Vagina (tissue), 2 donors: Measurements from ENCODE around the gene OSBPL8. TPM values are rescaled to one million over a fixed set of nuclear protein-coding genes. Genes with fewer than 3 reads are reported as not detected.
"Not testable (repeated sequence)": the region's sequence is repeated elsewhere in the genome, so short reads cannot be mapped to it uniquely, and the experiment has no call there.

Experiments
- DNase-seq, 2 donors: peaks; one replicate each; pipeline ENCODE4 v3.0.0-alpha.2; 2017; ENCODE audit errors: extremely low spot score in 2 of 2
- H3K27ac ChIP-seq: fragments of 200-600 bp; sonication (generic); one replicate; pipeline ENCODE4 v1.5.1; 2019
- H3K27me3 ChIP-seq: fragments of 200-600 bp; sonication (generic); one replicate; pipeline ENCODE4 v1.5.1; 2019
- H3K36me3 ChIP-seq, 2 donors: fragments of 200-600 bp; sonication (generic); one replicate each; pipeline ENCODE4 v1.5.1; 2017 to 2019
- H3K4me1 ChIP-seq: fragments of 200-600 bp; sonication (generic); one replicate; pipeline ENCODE4 v1.5.1; 2019
- H3K4me3 ChIP-seq, 2 donors: fragments of 200-600 bp; sonication (generic); 1 replicate in 1 of 2; 2 replicates in 1 of 2; pipeline ENCODE4 v1.5.1; 2016 to 2019
- H3K9me3 ChIP-seq: fragments of 200-600 bp; sonication (generic); one replicate; pipeline ENCODE4 v1.5.1; 2019
- POLR2A ChIP-seq, 2 donors: fragments of 450-650 bp; IDR thresholded peaks; one replicate each; pipeline ENCODE4 v1.6.1; 2017; ENCODE audit warnings: antibody characterized with exemption in 2 of 2, mild to moderate bottlenecking in 2 of 2, moderate library complexity in 2 of 2
- POLR2AphosphoS5 ChIP-seq, 2 donors: sonication (generic); formaldehyde crosslinking; IDR thresholded peaks; one replicate each; pipeline ENCODE4 v1.9.0; 2017; ENCODE audit warnings: antibody characterized with exemption in 2 of 2, mild to moderate bottlenecking in 2 of 2, low read depth in 1 of 2; ENCODE audit not compliant: insufficient read depth in 1 of 2
- intact Hi-C: fragments of 100-400 bp; cut with DNase I; formaldehyde crosslinking; loops from one replicate; pipeline ENCODE4 v1.15.1; 2023
- total RNA-seq: library from RNA; depleted of rRNA; stranded (reverse); fragments of >200 nt; gene quantifications from one replicate; pipeline ENCODE4 v1.2.3, GENCODE V29; 2016
- TF ChIP-seq, protein P1 (sequence below), 3 experiments: fragments of 450-650 bp in 2 of 3; fragments of 200-600 bp in 1 of 3; sonication (generic) in 1 of 3; IDR thresholded peaks; one replicate each; pipeline ENCODE4 v1.5.1; 2017 to 2019; ENCODE audit warnings: antibody characterized with exemption in 3 of 3, mild to moderate bottlenecking in 2 of 3, moderate library complexity in 2 of 3

Gene OSBPL8
- total RNA-seq, 1 donor from 2014 or later: 66.5 TPM

DNA sequence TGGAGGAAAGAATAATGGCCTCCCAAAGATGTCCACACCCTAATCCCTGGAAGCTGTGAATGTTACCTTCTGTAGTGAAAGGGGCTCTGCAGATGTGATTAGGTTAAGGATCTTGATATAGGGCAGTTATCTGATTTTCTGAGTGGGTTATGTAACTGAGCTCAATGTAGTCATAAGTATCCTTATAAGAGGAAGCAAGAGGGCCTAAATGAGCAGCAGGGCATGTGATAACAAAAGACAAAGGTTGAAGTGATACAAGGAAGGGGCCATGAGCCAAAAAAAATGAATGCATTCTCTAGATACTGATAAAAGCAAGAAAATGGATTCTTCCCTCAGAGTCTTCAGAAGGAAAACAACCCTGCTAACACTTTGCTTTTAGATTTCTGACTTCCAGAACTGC, 78.8 kb downstream of the OSBPL8 start:
- TF ChIP-seq, protein P1, sequence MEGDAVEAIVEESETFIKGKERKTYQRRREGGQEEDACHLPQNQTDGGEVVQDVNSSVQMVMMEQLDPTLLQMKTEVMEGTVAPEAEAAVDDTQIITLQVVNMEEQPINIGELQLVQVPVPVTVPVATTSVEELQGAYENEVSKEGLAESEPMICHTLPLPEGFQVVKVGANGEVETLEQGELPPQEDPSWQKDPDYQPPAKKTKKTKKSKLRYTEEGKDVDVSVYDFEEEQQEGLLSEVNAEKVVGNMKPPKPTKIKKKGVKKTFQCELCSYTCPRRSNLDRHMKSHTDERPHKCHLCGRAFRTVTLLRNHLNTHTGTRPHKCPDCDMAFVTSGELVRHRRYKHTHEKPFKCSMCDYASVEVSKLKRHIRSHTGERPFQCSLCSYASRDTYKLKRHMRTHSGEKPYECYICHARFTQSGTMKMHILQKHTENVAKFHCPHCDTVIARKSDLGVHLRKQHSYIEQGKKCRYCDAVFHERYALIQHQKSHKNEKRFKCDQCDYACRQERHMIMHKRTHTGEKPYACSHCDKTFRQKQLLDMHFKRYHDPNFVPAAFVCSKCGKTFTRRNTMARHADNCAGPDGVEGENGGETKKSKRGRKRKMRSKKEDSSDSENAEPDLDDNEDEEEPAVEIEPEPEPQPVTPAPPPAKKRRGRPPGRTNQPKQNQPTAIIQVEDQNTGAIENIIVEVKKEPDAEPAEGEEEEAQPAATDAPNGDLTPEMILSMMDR (IDR thresholded peaks at IDR 0.05): no peak
- TF ChIP-seq POLR2A (IDR thresholded peaks at IDR 0.05) (no peak), POLR2AphosphoS5 (IDR thresholded peaks at IDR 0.05; ENCODE audit: insufficient read depth in 1 of 2, low read depth in 1 of 2) (no peak)
- DNase-seq: no peak
- H3K27me3 ChIP-seq: no peaks in the 10 kb centered on the region

DNA sequence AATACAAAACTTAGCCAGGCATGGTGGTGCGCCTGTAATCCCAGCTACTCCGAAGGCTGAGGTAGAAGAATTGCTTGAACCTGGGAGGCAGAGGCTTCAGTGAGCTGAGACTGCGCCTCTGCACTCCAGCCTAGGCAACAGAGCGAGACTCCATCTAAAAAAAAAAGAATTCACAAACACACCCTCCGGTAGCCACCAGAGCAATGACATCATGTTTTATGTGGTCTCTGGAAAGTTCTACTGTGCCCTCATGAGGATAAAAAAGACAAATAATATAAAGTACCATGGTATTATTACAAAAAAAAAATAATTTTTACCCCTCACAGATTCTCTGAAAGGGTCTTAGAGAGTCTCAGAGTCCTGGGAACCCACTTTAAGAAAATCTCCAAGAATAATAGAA, 81.5 kb downstream of the OSBPL8 start:
- Histone ChIP-seq H3K4me3 (no peak overlapping the region), H3K27me3 (no peaks in the 10 kb centered on the region), H3K9me3 (no peaks in the 10 kb centered on the region), H3K4me1 (no peaks in the 10 kb centered on the region), H3K36me3 (no peaks in the 10 kb centered on the region), H3K27ac (no peak overlapping the region)
- TF ChIP-seq POLR2AphosphoS5 (IDR thresholded peaks at IDR 0.05; ENCODE audit: insufficient read depth in 1 of 2, low read depth in 1 of 2) (no peak), POLR2A (IDR thresholded peaks at IDR 0.05) (no peak)
- TF ChIP-seq, protein P1 (IDR thresholded peaks at IDR 0.05): no peak
- intact Hi-C loops: no loop called here
- no peak for DNase-seq

More for the DNA sequence above, 78.8 kb downstream of the OSBPL8 start:
- no peak overlapping the region for H3K4me3 ChIP-seq
- H3K4me1 ChIP-seq: no peaks in the 10 kb centered on the region
- H3K36me3 ChIP-seq: peaks cover 0 to 2% of the 10 kb centered on the region in 2 donors
- no peak overlapping the region for H3K27ac ChIP-seq
- intact Hi-C loops: no loop called here
- no peaks in the 10 kb centered on the region for H3K9me3 ChIP-seq

DNA sequence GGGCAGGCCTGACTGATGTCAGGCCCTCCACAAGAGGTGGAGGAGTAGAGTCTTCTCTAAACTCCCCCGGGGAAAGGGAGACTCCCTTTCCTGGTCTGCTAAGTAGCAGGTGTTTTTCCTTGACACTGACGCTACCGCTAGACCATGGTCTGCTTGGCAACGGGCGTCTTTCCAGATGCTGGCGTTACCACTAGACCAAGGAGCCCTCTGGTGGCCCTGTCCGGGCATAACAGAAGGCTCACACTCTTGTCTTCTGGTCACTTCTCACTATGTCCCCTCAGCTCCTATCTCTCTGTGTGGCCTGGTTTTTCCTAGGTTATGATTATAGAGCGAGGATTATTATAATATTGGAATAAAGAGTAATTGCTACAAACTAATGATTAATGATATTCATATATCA, 86.7 kb downstream of the OSBPL8 start:
- H3K4me3 ChIP-seq, H3K36me3 ChIP-seq, H3K27me3 ChIP-seq, H3K27ac ChIP-seq, H3K9me3 ChIP-seq, H3K4me1 ChIP-seq, DNase-seq: not testable (repeated sequence)
- intact Hi-C loops: loop anchor here (5.0 kb wide), 1 partner anchor 1796 kb away; no protein-coding TSS in a partner anchor

DNA sequence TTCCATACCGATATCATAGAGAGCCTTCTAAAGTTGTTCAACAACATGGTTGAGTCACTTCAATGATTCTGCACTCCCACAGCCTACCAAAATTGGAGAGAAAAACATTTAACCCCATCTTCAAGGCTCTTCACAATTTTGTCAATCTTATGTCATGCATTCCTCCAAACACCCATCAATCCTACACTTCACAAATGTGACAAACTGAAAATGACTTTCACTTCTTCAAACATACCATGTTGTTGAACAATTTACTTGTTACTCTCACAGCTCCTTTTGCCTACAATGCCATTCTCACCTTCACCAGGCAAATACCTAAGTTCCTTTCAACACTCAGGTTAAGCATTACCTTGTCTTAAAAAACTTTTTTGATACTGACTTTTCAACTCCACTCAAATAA, 88.0 kb downstream of the OSBPL8 start:
- no peak overlapping the region for H3K4me3 ChIP-seq
- no peaks in the 10 kb centered on the region for H3K36me3 ChIP-seq
- TF ChIP-seq POLR2AphosphoS5 (IDR thresholded peaks at IDR 0.05; ENCODE audit: insufficient read depth in 1 of 2, low read depth in 1 of 2): no peak
- TF ChIP-seq, protein P1 (IDR thresholded peaks at IDR 0.05): no peak
- no peak for TF ChIP-seq POLR2A (IDR thresholded peaks at IDR 0.05)
- intact Hi-C loops: loop anchor here (5.0 kb wide), 1 partner anchor 1794 kb away; no protein-coding TSS in a partner anchor
- H3K27ac ChIP-seq: no peak overlapping the region
- no peaks in the 10 kb centered on the region for H3K4me1 ChIP-seq
- no peaks in the 10 kb centered on the region for H3K27me3 ChIP-seq
- H3K9me3 ChIP-seq: no peaks in the 10 kb centered on the region
- no peak for DNase-seq

DNA sequence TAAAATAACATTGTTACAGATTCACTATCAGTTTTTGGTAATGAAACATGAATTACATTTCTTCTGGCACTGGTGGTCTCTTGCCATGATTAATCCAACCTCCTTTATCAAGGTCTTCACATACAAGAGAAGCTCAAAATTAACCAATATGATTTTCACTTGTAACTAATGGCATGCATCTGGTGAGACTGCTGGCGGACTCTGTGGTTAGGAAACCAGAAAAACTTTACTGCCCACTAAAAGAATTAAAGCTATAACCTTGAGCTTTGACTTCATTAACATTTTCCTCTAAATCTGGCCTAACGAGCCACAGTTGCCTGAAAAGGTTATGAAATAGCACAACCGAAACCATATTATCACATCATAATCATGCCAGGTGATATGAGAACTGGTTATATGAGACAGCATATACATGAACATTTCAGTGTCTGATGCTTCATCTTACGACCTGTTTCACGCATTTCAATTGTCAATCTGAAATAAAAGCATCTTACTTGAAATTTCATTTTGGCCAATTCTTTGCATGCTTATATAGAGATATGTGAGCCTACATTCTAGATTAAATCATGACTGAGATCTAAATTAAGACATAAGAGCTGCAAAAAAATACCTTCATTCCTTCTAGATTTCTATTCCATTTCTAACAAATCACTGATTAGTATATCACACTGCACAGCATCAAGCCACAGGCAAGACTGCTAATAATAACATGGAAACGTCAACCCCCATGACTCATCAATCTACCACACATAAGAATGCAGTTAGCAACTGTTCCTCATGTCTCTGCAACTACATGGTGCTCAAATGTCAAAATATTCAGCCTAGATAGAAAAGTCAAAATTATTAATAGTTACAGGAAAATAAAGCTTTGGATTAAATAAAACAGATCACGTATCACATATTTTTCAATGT, 89.3 kb downstream of the OSBPL8 start:
- no peak for DNase-seq
- intact Hi-C loops: loop anchor here (5.0 kb wide), 1 partner anchor 1793 kb away; no protein-coding TSS in a partner anchor

More for the DNA sequence above, 89.3 kb downstream of the OSBPL8 start:
- H3K4me1 ChIP-seq: no peaks in the 10 kb centered on the region
- TF ChIP-seq, protein P1 (IDR thresholded peaks at IDR 0.05): no peak
- TF ChIP-seq POLR2A (IDR thresholded peaks at IDR 0.05) (no peak), POLR2AphosphoS5 (IDR thresholded peaks at IDR 0.05; ENCODE audit: insufficient read depth in 1 of 2, low read depth in 1 of 2) (no peak)
- H3K27ac ChIP-seq: no peak overlapping the region
- no peaks in the 10 kb centered on the region for H3K36me3 ChIP-seq
- no peaks in the 10 kb centered on the region for H3K27me3 ChIP-seq
- no peak overlapping the region for H3K4me3 ChIP-seq
- H3K9me3 ChIP-seq: no peaks in the 10 kb centered on the region
